A673 (cell line): ENCODE results near the gene NANOS3. TPM values are rescaled to one million over a fixed set of nuclear protein-coding genes. Genes with fewer than 3 reads are reported as not detected.

Experiments used
- BruUV-seq: library from RNA; stranded (reverse); fragments of 400-500 nt; replicated peaks from 2 replicates; lab custom pipeline; 2021; lab: Mats Ljungman, UMichigan
- CTCF ChIA-PET: fragments of 300-600 bp; sonication (Branson Sonifier 250); formaldehyde crosslinking; loops from one replicate; lab custom pipeline; 2022; ENCODE audit warnings: antibody characterized with exemption; lab: Charles Lee
- POLR2A ChIA-PET: fragments of 300-600 bp; sonication (Branson Sonifier 250); formaldehyde crosslinking; loops from one replicate; lab custom pipeline; 2022; ENCODE audit warnings: antibody characterized with exemption; ENCODE audit not compliant: low non-redundant PET; lab: Charles Lee
- DNase-seq: peaks from one replicate; pipeline ENCODE4 v3.0.0-alpha.2; 2015; ENCODE audit warnings: low spot score
- H3K27ac ChIP-seq: fragments of 200-600 bp; sonication (generic); 2 replicates; pipeline ENCODE4 v1.5.1; 2016; ENCODE audit warnings: mixed run types, low read depth, mild to moderate bottlenecking, mixed read lengths, antibody characterized with exemption, low read length; ENCODE audit not compliant: poor library complexity, severe bottlenecking
- H3K27me3 ChIP-seq: fragments of 200-600 bp; sonication (generic); replicated peaks from 2 replicates; pipeline ENCODE4 v1.6.1; 2017; ENCODE audit warnings: mixed run types, low read depth, mild to moderate bottlenecking, mixed read lengths, antibody characterized with exemption, low read length; ENCODE audit not compliant: insufficient read depth, poor library complexity
- H3K36me3 ChIP-seq: fragments of 200-600 bp; sonication (generic); 2 replicates; pipeline ENCODE4 v1.6.1; 2016; ENCODE audit warnings: mixed run types, mild to moderate bottlenecking, mixed read lengths, antibody characterized with exemption, low read length; ENCODE audit not compliant: insufficient read depth, poor library complexity, severe bottlenecking
- H3K4me1 ChIP-seq: fragments of 200-600 bp; sonication (generic); 2 replicates; pipeline ENCODE4 v1.6.1; 2017; ENCODE audit warnings: mixed run types, mild to moderate bottlenecking, mixed read lengths, antibody characterized with exemption, low read length; ENCODE audit not compliant: insufficient read depth, poor library complexity, severe bottlenecking
- H3K4me3 ChIP-seq: fragments of 200-600 bp; sonication (generic); 2 replicates; pipeline ENCODE4 v1.5.1; 2016; ENCODE audit warnings: low read depth, mixed run types, mild to moderate bottlenecking, mixed read lengths, low read length; ENCODE audit not compliant: poor library complexity, severe bottlenecking
- H3K9me3 ChIP-seq: fragments of 200-600 bp; sonication (generic); 2 replicates; pipeline ENCODE4 v1.6.1; 2016; ENCODE audit warnings: mixed run types, low read depth, mild to moderate bottlenecking, mixed read lengths, antibody characterized with exemption, low read length; ENCODE audit not compliant: poor library complexity, severe bottlenecking
- EZH2 ChIP-seq: fragments of 200-600 bp; sonication (generic); IDR thresholded peaks from 2 replicates; pipeline ENCODE4 v1.6.1; 2017; ENCODE audit warnings: borderline replicate concordance, low read depth, mild to moderate bottlenecking, mixed read lengths, antibody characterized with exemption, low read length; ENCODE audit not compliant: poor library complexity, severe bottlenecking
- intact Hi-C: fragments of 100-400 bp; cut with micrococcal nuclease; formaldehyde crosslinking; loops from one replicate; pipeline ENCODE4 v1.10.0; 2022; ENCODE audit not compliant: unreplicated experiment
- total RNA-seq: library from RNA; stranded (reverse); gene quantifications from 2 replicates; pipeline ENCODE4 v1.2.3, GENCODE V29; 2021
- TF ChIP-seq, protein P1 (sequence below): fragments of 300-800, 200-600 bp; sonication (generic); conservative IDR thresholded peaks from 2 replicates; pipeline ENCODE4 v1.5.1; 2017; ENCODE audit warnings: low read depth, mild to moderate bottlenecking, antibody characterized with exemption, low read length, moderate library complexity, mixed read lengths

Gene NANOS3
- total RNA-seq, 1 experiment from 2014 or later = 4.9 TPM

DNA sequence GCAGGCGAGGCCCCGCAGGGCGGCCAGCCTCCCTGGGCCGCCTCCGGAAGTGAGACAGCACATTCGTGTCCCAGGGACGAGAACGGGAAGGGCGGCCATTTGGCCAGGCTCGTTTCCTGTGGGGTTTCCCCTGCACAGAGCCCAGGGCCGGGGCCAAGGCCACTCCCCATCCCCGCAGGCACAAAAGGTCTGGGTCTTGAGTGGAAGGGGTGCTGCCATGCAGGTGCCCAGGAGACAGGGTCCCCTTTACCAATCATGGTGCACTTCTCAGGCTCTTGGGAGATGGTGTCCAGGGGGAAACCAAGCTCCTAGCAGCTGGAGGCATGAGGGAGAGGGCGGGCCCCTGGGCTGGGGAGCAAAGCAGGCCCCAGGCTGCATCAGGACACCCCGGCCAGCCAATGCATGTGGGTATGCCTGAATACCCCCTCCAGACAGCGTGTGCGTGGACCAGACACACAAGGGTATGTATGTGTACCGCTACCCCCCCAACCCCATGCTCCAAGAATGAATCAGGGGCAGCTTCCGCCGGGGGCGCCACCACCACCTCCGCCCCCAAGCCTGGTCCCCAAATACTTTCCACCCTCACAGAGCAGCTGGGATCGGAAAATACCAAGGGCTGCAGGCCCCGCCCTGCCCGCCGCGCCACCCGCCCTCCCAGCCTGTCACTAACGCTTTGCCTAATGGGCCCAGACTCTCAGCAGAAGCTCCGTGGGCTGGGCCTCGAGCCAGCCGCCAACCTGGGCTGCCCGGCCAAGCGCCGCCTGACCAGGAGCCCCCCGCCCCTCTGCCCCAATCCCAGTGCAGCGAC lies 37.6 kb upstream of the NANOS3 start:
- peaks cover 16% of the 10 kb centered on the region for H3K36me3 ChIP-seq
- peak overlapping the region; percentile 81 for H3K4me3 ChIP-seq
- no peaks in the 10 kb centered on the region for H3K27me3 ChIP-seq
- no peaks in the 10 kb centered on the region for H3K9me3 ChIP-seq
- POLR2A ChIA-PET = interaction anchor here (0.7 kb wide), 1 partner anchor 8 kb away, joined by 14 read pairs; no protein-coding TSS in a partner anchor
- H3K4me1 ChIP-seq = peaks cover 60% of the 10 kb centered on the region
- BruUV-seq = TSS peak; percentile 50
- peak; percentile 91 for DNase-seq
- intact Hi-C loops = no loop called here
- TF ChIP-seq EZH2 = no peak
- TF ChIP-seq, protein P1, sequence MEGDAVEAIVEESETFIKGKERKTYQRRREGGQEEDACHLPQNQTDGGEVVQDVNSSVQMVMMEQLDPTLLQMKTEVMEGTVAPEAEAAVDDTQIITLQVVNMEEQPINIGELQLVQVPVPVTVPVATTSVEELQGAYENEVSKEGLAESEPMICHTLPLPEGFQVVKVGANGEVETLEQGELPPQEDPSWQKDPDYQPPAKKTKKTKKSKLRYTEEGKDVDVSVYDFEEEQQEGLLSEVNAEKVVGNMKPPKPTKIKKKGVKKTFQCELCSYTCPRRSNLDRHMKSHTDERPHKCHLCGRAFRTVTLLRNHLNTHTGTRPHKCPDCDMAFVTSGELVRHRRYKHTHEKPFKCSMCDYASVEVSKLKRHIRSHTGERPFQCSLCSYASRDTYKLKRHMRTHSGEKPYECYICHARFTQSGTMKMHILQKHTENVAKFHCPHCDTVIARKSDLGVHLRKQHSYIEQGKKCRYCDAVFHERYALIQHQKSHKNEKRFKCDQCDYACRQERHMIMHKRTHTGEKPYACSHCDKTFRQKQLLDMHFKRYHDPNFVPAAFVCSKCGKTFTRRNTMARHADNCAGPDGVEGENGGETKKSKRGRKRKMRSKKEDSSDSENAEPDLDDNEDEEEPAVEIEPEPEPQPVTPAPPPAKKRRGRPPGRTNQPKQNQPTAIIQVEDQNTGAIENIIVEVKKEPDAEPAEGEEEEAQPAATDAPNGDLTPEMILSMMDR = 0 out of 2 replicates have a peak, but pooled peaks have one; percentile 27
- CTCF ChIA-PET = interaction anchor here (0.6 to 0.9 kb wide), 3 partner anchors 206 to 276 kb away, joined by 3 to 11 read pairs (median 8); no protein-coding TSS in a partner anchor
- peak overlapping the region; percentile 95 for H3K27ac ChIP-seq

DNA sequence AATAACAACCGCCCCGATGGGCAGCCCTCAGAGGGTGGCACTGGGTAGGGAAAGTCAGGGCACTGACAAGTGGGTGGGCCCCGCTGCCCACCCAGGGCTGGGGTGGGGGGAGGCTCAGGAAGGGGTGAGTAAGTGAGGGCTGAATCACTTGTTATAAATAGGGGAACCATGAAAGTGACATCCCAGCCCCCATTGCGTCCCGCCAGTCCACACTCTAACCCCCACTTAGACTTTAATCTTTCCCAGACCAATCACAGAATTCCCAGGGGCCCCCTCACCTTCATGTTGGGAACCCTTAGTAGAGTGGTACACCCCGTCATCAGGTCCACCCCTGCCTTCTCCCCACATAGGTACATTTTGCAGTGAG lies 37.0 kb upstream of the NANOS3 start:
- TF ChIP-seq EZH2 = no peak
- TF ChIP-seq, protein P1 = no peak
- ChIA-PET POLR2A (no interaction called here), CTCF (interaction anchor here (0.6 to 0.9 kb wide), 3 partner anchors 206 to 276 kb away, joined by 3 to 11 read pairs (median 8); no protein-coding TSS in a partner anchor)
- Histone ChIP-seq H3K36me3 (peaks cover 12% of the 10 kb centered on the region), H3K4me1 (peaks cover 60% of the 10 kb centered on the region), H3K9me3 (no peaks in the 10 kb centered on the region), H3K27me3 (no peaks in the 10 kb centered on the region), H3K4me3 (peak overlapping the region; percentile 81), H3K27ac (peak overlapping the region; percentile 95)
- intact Hi-C loops = loop anchor here (10.0 kb wide), 1 partner anchor 675 kb away; no protein-coding TSS in a partner anchor
- no TSS peak for BruUV-seq
- no peak for DNase-seq

DNA sequence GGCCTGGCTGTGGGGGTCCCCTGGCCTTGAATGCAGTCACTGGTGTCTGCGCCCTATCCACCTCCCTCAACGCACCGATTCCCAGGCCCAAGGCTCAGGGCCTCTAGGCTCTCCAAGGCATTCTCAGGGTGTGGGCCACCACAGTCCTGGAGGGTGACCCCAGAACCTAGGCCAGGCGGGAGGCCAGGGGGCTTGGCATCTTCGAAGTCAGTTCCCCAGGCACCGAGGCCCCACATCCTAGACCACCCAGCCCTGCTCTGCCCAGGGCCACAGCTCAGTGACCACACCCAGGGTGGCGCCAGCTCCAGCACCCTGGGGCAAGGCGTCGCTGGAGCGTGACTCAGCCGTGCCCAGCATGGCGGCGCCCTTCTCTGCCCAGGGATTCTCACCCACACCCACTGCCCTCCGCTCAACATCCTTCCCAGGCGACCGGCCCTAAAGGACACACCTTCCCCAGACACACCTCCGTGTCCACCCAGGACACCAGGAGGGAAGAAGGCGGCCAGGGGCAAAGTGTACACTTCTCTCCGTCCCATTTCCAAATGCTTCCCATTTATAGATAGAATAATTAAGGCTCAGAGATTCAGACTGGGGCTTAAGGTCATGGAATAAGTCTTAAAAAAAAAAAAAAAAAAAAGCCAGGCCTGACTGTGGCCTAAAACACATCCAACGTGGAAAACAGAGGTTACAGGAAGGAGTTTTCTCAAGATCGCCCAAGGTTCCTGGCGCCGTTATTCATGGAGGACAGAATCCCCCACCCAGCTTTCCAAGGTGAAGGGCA lies 36.4 kb upstream of the NANOS3 start:
- peak overlapping the region; percentile 95 for H3K27ac ChIP-seq
- ChIA-PET CTCF (interaction anchor here (0.6 to 0.9 kb wide), 3 partner anchors 205 to 275 kb away, joined by 3 to 11 read pairs (median 8); no protein-coding TSS in a partner anchor), POLR2A (no interaction called here)
- DNase-seq = no peak
- peaks cover 12% of the 10 kb centered on the region for H3K36me3 ChIP-seq
- TF ChIP-seq, protein P1 = no peak
- no peak for TF ChIP-seq EZH2
- H3K4me3 ChIP-seq = peak overlapping the region; percentile 81
- intact Hi-C loops = loop anchor here (10.0 kb wide), 1 partner anchor 676 kb away; no protein-coding TSS in a partner anchor
- no peaks in the 10 kb centered on the region for H3K9me3 ChIP-seq
- peaks cover 60% of the 10 kb centered on the region for H3K4me1 ChIP-seq
- H3K27me3 ChIP-seq = no peaks in the 10 kb centered on the region
- no TSS peak for BruUV-seq
